HG02938 (cell line): ENCODE data around the gene DONSON.

Source experiments
- ATAC-seq: cut with Tn5 transposase; IDR thresholded peaks from one replicate; pipeline ENCODE4 v1.9.1; 2021; ENCODE audit warnings: mild to moderate bottlenecking, moderate library complexity; ENCODE audit not compliant: unreplicated experiment

Gene DONSON

GRCh38 chr21:33541756-33542639 is 46.5 kb downstream of the DONSON start, which contains the start of gene GART:
Gene GART, minus strand, starts transcription at chr21:33542117. Its CDS starts 2,802 bp downstream, at chr21:33539315.
- ATAC-seq: peak; percentile 33

DNA sequence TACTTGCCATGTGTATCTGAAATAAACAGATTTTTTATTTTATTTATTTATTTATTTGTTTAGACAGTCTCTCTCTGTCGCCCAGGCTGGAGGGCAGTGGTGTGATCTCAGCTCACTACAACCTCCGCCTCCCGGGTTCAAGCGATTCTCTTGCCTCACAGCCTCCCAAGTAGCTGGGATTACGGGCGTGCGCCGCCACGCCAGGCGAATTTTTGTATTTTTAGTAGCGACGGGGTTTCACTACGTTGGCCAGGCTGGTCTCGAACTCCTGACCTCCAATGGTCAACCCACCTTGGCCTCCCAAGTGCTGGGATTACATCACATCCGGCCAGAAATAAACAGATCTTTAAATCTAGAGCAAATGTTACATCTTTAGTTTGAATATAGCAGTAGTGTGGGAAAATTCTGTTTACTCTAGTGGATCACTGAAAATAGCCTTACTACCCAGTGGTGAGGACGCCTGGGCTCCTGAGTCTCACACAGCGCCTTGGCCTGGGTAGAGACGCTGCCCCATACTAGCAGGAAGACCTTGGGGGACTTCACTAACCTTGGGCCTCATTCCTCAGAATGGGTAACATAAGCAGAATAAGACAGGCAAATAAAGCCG is 47.3 kb downstream of the DONSON start:
- no peak for ATAC-seq

DNA sequence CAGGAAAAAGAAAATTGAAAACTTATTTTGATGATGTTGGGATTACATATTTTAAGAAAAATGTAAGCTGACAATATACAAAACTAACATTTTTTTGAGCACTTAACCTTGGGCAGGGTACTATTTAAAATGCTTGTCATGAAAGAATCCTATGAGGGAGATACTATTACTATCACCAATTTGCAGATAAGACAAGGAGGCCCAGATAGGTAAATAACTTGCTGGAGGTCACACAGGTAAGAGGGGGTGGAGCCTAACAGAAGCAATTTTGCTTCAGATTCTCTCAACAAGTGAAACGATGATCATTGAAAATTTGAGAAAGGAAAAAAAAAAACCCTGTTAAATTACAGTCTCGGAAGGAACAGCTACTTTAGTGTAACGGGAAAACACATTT is 47.8 kb downstream of the DONSON start:
- no peak for ATAC-seq

GRCh38 chr21:33539616-33540015 is 48.9 kb downstream of the DONSON start:
- no peak for ATAC-seq

- ATAC-seq: no peak
Measured at GRCh38 chr21:33537212-33537611, 51.3 kb downstream of the DONSON start.

DNA sequence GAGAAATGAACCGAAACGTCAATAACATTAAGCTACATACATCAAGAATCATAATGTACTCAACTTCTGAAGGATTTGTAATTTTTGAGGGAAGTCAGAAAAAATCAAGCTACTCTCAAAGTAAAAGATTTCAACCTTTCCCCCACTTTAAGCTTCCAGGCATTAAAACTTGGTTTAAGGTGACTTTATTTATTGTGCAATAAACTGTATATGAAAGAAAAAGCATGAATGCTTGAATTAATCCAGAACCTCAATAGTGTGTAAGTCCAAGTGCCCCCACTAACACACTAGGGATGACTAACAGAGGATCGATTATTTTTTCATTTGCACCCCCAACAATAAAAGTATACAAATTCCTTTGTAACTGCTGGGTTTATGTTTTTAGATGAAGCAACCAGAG is 57.5 kb downstream of the DONSON start:
- no peak for ATAC-seq
